HCT116 (cell line): Measurements from ENCODE around the gene PGA4.
"Not testable (repeated sequence)": the region's sequence is repeated elsewhere in the genome, so short reads cannot be mapped to it uniquely, and the experiment has no call there.

Source experiments
- ATF3 ChIP-seq: IDR thresholded peaks from 2 replicates; pipeline ENCODE4 v1.6.1; 2012
- CEBPB ChIP-seq: IDR thresholded peaks from 2 replicates; pipeline ENCODE4 v1.6.1; 2012; ENCODE audit warnings: low read depth
- EZH2 ChIP-seq: fragments of 200-600 bp; sonication (generic); IDR thresholded peaks from 2 replicates; pipeline ENCODE4 v1.6.1; 2017; ENCODE audit warnings: antibody characterized with exemption, mixed run types
- EZH2phosphoT487 ChIP-seq: fragments of 200-600 bp; IDR thresholded peaks from 2 replicates; pipeline ENCODE4 v1.6.1; 2018; ENCODE audit warnings: antibody characterized with exemption, borderline replicate concordance
- FOSL1 ChIP-seq: IDR thresholded peaks from 2 replicates; pipeline ENCODE4 v1.6.1; 2012; ENCODE audit warnings: low read depth
- JUND ChIP-seq: IDR thresholded peaks from 2 replicates; pipeline ENCODE4 v1.6.1; 2012
- POLR2A ChIP-seq: IDR thresholded peaks from 2 replicates; pipeline ENCODE4 v1.7.0; 2011; ENCODE audit warnings: borderline replicate concordance; ENCODE audit not compliant: insufficient read depth, insufficient read length; ENCODE audit errors: extremely low read depth
- POLR2AphosphoS5 ChIP-seq: IDR thresholded peaks from 2 replicates; pipeline ENCODE4 v1.6.1; 2011; ENCODE audit warnings: mild to moderate bottlenecking, low read depth, low read length, moderate library complexity
- RAD21 ChIP-seq: IDR thresholded peaks from 2 replicates; pipeline ENCODE4 v1.6.1; 2012; ENCODE audit warnings: low read depth, mild to moderate bottlenecking
- TCF7L2 ChIP-seq: IDR thresholded peaks from 2 replicates; pipeline ENCODE4 v1.7.0; 2011; ENCODE audit warnings: borderline replicate concordance, inconsistent platforms; ENCODE audit not compliant: insufficient read depth, insufficient read length; ENCODE audit errors: extremely low read depth
- ZFX ChIP-seq: fragments of 450-650 bp; IDR thresholded peaks from 2 replicates; pipeline ENCODE4 v1.6.1; 2017
- ZNF274 ChIP-seq: fragments of 200-500 bp; sonication (Bioruptor generic); IDR thresholded peaks from 2 replicates; pipeline ENCODE4 v1.6.1; 2014; ENCODE audit warnings: mild to moderate bottlenecking, low read depth, low read length, inconsistent platforms
- TF ChIP-seq, protein P1 (sequence below), 3 experiments: fragments of 200-600 bp in 1 of 3; sonication (generic) in 1 of 3; IDR thresholded peaks in 2 of 3; conservative IDR thresholded peaks in 1 of 3; 2 replicates each; pipeline ENCODE4 v1.5.1; 2012 to 2017; ENCODE audit warnings: low read depth in 2 of 3, low read length in 2 of 3, antibody characterized with exemption in 1 of 3, borderline replicate concordance in 1 of 3, control low read depth in 1 of 3, mild to moderate bottlenecking in 1 of 3, mixed read lengths in 1 of 3, mixed run types in 1 of 3, moderate library complexity in 1 of 3; ENCODE audit not compliant: insufficient read depth in 1 of 3
- TF ChIP-seq, protein P2 (sequence below): IDR thresholded peaks from 2 replicates; pipeline ENCODE4 v1.6.1; 2012; ENCODE audit warnings: low read depth

- not testable (repeated sequence) for TF ChIP-seq POLR2A, ZNF274, TCF7L2, ATF3, FOSL1, EZH2, RAD21, EZH2phosphoT487, POLR2AphosphoS5, CEBPB, ZFX, JUND
- TF ChIP-seq, protein P1, sequence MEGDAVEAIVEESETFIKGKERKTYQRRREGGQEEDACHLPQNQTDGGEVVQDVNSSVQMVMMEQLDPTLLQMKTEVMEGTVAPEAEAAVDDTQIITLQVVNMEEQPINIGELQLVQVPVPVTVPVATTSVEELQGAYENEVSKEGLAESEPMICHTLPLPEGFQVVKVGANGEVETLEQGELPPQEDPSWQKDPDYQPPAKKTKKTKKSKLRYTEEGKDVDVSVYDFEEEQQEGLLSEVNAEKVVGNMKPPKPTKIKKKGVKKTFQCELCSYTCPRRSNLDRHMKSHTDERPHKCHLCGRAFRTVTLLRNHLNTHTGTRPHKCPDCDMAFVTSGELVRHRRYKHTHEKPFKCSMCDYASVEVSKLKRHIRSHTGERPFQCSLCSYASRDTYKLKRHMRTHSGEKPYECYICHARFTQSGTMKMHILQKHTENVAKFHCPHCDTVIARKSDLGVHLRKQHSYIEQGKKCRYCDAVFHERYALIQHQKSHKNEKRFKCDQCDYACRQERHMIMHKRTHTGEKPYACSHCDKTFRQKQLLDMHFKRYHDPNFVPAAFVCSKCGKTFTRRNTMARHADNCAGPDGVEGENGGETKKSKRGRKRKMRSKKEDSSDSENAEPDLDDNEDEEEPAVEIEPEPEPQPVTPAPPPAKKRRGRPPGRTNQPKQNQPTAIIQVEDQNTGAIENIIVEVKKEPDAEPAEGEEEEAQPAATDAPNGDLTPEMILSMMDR (IDR thresholded peaks at IDR 0.05 in 2 of 3, conservative IDR thresholded peaks at IDR 0.05 in 1 of 3; ENCODE audit: borderline replicate concordance in 1 of 3, insufficient read depth in 1 of 3, low read depth in 2 of 3, low read length in 2 of 3), result not testable (repeated sequence)
- TF ChIP-seq, protein P2, sequence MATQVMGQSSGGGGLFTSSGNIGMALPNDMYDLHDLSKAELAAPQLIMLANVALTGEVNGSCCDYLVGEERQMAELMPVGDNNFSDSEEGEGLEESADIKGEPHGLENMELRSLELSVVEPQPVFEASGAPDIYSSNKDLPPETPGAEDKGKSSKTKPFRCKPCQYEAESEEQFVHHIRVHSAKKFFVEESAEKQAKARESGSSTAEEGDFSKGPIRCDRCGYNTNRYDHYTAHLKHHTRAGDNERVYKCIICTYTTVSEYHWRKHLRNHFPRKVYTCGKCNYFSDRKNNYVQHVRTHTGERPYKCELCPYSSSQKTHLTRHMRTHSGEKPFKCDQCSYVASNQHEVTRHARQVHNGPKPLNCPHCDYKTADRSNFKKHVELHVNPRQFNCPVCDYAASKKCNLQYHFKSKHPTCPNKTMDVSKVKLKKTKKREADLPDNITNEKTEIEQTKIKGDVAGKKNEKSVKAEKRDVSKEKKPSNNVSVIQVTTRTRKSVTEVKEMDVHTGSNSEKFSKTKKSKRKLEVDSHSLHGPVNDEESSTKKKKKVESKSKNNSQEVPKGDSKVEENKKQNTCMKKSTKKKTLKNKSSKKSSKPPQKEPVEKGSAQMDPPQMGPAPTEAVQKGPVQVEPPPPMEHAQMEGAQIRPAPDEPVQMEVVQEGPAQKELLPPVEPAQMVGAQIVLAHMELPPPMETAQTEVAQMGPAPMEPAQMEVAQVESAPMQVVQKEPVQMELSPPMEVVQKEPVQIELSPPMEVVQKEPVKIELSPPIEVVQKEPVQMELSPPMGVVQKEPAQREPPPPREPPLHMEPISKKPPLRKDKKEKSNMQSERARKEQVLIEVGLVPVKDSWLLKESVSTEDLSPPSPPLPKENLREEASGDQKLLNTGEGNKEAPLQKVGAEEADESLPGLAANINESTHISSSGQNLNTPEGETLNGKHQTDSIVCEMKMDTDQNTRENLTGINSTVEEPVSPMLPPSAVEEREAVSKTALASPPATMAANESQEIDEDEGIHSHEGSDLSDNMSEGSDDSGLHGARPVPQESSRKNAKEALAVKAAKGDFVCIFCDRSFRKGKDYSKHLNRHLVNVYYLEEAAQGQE, result not testable (repeated sequence)
Measured at GRCh38 chr11:61180205-61180604, 41.9 kb upstream of the PGA4 start.
